Pancreas (tissue), 10 donors: ENCODE results near the gene MCU. TPM values are rescaled to one million over a fixed set of nuclear protein-coding genes. Genes with fewer than 3 reads are reported as not detected.

Experiments
- ATAC-seq, 4 donors: fragments of 200-7000 bp; cut with Tn5 transposase; one replicate each; pipeline versions ENCODE4 v1.8.0 to v1.9.1; 2020; ENCODE audit warnings: mild to moderate bottlenecking in 4 of 4, moderate library complexity in 4 of 4
- DNase-seq, 6 donors: peaks; one replicate each; pipeline ENCODE4 v3.0.0-alpha.2; 2020
- FAIRE-seq: peaks from 2 replicates; lab custom pipeline; 2012; peaks lifted over from hg19 to GRCh38; lab: Jason Lieb, UNC
- H3K27ac ChIP-seq, 4 donors: fragments of 200-600 bp; sonication (generic); 1 replicate in 3 of 4; 2 replicates in 1 of 4; pipeline versions ENCODE4 v1.5.0 to v1.8.0; 2020
- H3K27me3 ChIP-seq, 4 donors: fragments of 200-600 bp; one replicate each; pipeline ENCODE4 v1.8.0; 2021
- H3K36me3 ChIP-seq, 3 donors: fragments of 200-600 bp; sonication (generic) in 1 of 3; one replicate each; pipeline versions ENCODE4 v1.5.0 to v1.8.0; 2020 to 2021
- H3K4me1 ChIP-seq, 3 donors: fragments of 200-600 bp; one replicate each; pipeline ENCODE4 v1.8.0; 2021
- H3K4me3 ChIP-seq, 4 donors: fragments of 200-600 bp; sonication (generic) in 2 of 4; one replicate each; pipeline versions ENCODE4 v1.5.0 to v1.8.0; 2020 to 2021
- H3K9me3 ChIP-seq, 4 donors: fragments of 200-600 bp; one replicate each; pipeline ENCODE4 v1.8.0; 2021
- CTCF ChIP-seq, 4 donors: fragments of 200-600 bp; sonication (generic) in 3 of 4; IDR thresholded peaks; one replicate each; pipeline versions ENCODE4 v1.5.0 to v1.8.0; 2021; ENCODE audit warnings: antibody characterized with exemption in 4 of 4
- WGBS, 2 donors: extraction: QIAGEN DNeasy Blood & Tissue Kit; methylation state at CpG; one replicate each; pipeline ENCODE4 v1.1.7; 2013; 5-methylcytosine and 5-hydroxymethylcytosine counted together
- intact Hi-C, 3 donors: fragments of 100-400 bp; cut with DNase I; formaldehyde crosslinking; loops; one replicate each; pipeline versions ENCODE4 v1.11.1 to v1.14.2; 2022
- microRNA-seq, 2 donors: library from miRNA; unstranded; fragments of <30 nt; microRNA quantifications; one replicate each; pipeline versions ENCODE4 to v1.1.0, GENCODE V29; 2019 to 2020
- polyA plus RNA-seq, 2 donors: library from polyadenylated mRNA; stranded (reverse); fragments of 200-250 nt; gene quantifications; one replicate each; pipeline ENCODE4 v1.2.3, GENCODE V29; 2013
- total RNA-seq, 6 donors: library from RNA; stranded (reverse); fragmentation: NEBNext Ultra II Directional in 4 of 6; extraction: Animal tissue kit (Norgen Biotek cat#: 25700) in 4 of 6; gene quantifications; one replicate each; pipeline versions ENCODE4 v1.2.1 to v1.2.4, GENCODE V29; 2021 to 2023
- donor health status: healthy with polysubstance abuse.
- donor health status: DM: no; HTN: no; CAD: no; lungs with moderate emphysema.
- donor health status: DM: no; HTN: no; CAD: no.
- donor health status: control.
- donor health status: control.
- donor health status: Bipolar disorder and iron deficiency.
- donor health status: DM: yes; HTN: yes; CAD: no.
- donor health status: DM: no; HTN: no; CAD: no.
- donor health status: DM: no; HTN: no; CAD: no.
- donor health status: DM: yes; HTN: yes; CAD: no.

Gene MCU
- total and polyA plus RNA-seq, 8 donors: 6.3 to 15.5 (median 9.2) TPM

GRCh38 chr10:72928798-72929197 lies 236.9 kb downstream of the MCU start:
- H3K27ac ChIP-seq: no peak overlapping the region
- H3K36me3 ChIP-seq: no peaks in the 10 kb centered on the region
- H3K4me3 ChIP-seq: no peak overlapping the region
- H3K4me1 ChIP-seq: no peaks in the 10 kb centered on the region
- WGBS, 2 donors: 84 to 92% methylated on average over 5 of the region's 5 CpGs
- no peaks in the 10 kb centered on the region for H3K9me3 ChIP-seq
- H3K27me3 ChIP-seq: no peaks in the 10 kb centered on the region
- DNase-seq (no peak), ATAC-seq (no peak), FAIRE-seq (no peak)
- TF ChIP-seq CTCF (IDR thresholded peaks at IDR 0.05): no peak
- intact Hi-C loops: no loop called here

- DNase-seq (no peak), FAIRE-seq (no peak), ATAC-seq (no peak)
- Histone ChIP-seq H3K4me1 (no peaks in the 10 kb centered on the region), H3K27ac (no peak overlapping the region), H3K9me3 (no peaks in the 10 kb centered on the region), H3K36me3 (no peaks in the 10 kb centered on the region), H3K27me3 (peaks cover 0 to 3% (median 0%) of the 10 kb centered on the region in 4 donors), H3K4me3 (no peak overlapping the region)
- intact Hi-C loops: no loop called here
- no peak for TF ChIP-seq CTCF (IDR thresholded peaks at IDR 0.05)
- WGBS, 2 donors: 74 to 75% methylated on average over 2 of the region's 2 CpGs
Observed at GRCh38 chr10:72930276-72930675, 238.3 kb downstream of the MCU start.

GRCh38 chr10:72932259-72933015 lies 240.5 kb downstream of the MCU start:
- peaks cover 0 to 3% (median 0%) of the 10 kb centered on the region in 4 donors for H3K27me3 ChIP-seq
- H3K4me3 ChIP-seq: no peak overlapping the region
- TF ChIP-seq CTCF (IDR thresholded peaks at IDR 0.05): no peak
- WGBS, 2 donors: 84 to 93% methylated on average over 20 of the region's 20 CpGs
- FAIRE-seq (no peak), ATAC-seq (no peak), DNase-seq (no peak)
- no peak overlapping the region for H3K27ac ChIP-seq
- intact Hi-C loops: no loop called here
- H3K9me3 ChIP-seq: no peaks in the 10 kb centered on the region
- H3K4me1 ChIP-seq: no peaks in the 10 kb centered on the region
- H3K36me3 ChIP-seq: no peaks in the 10 kb centered on the region

- no peaks in the 10 kb centered on the region for H3K9me3 ChIP-seq
- no peak for TF ChIP-seq CTCF (IDR thresholded peaks at IDR 0.05)
- H3K4me3 ChIP-seq: no peak overlapping the region
- H3K27ac ChIP-seq: no peak overlapping the region
- H3K4me1 ChIP-seq: no peaks in the 10 kb centered on the region
- H3K27me3 ChIP-seq: peaks cover 0 to 3% (median 0%) of the 10 kb centered on the region in 4 donors
- no peak for DNase-seq
- no peak for FAIRE-seq
- no peaks in the 10 kb centered on the region for H3K36me3 ChIP-seq
- intact Hi-C loops: no loop called here
- 92 to 94% methylated on average over 6 of the region's 6 CpGs for WGBS, 2 donors
- no peak for ATAC-seq
Observed at GRCh38 chr10:72935361-72935760, 243.4 kb downstream of the MCU start.

Small RNAs within 50 kb of the gene (microRNA-seq; reads per million reads assigned to microRNA genes)
- gene MIR4676: 0 reads per million in 2 donors

Other genes starting within 250 kb of the MCU start
- 10 to 100 TPM in 5 of 6 donors, 1 to 10 TPM in 1; 9.4 to 21.7 (median 11.9) TPM for gene MICU1, start 66.1 kb upstream of the MCU start, total RNA-seq
- 10 to 100 TPM; 12.3 to 18.9 TPM for gene MICU1, start 66.1 kb upstream of the MCU start, polyA plus RNA-seq
- under 1 TPM in 1 of 6 donors, not detected in 5; 0.34 TPM for gene OIT3, start 201.6 kb downstream of the MCU start, total RNA-seq
- gene OIT3, start 201.6 kb downstream of the MCU start, polyA plus RNA-seq: under 1 TPM in 1 of 2 donors, not detected in 1; 0.05 TPM